H1 (cell line): ENCODE data around the gene IGFALS. TPM values are rescaled to one million over a fixed set of nuclear protein-coding genes. Genes with fewer than 3 reads are reported as not detected.

Source experiments
- CTCF ChIA-PET: fragments of 300-600 bp; sonication (Branson Sonifier 250); formaldehyde crosslinking; loops from one replicate; lab custom pipeline; 2021; ENCODE audit not compliant: partially characterized antibody; lab: Charles Lee
- POLR2A ChIA-PET: fragments of 300-600 bp; sonication (Branson Sonifier 250); formaldehyde crosslinking; loops from one replicate; lab custom pipeline; 2021; ENCODE audit warnings: inconsistent platforms; ENCODE audit not compliant: partially characterized antibody; lab: Charles Lee
- DNase-seq, 2 experiments: peaks; one replicate each; pipeline versions ENCODE4 v3.0.0 to v3.0.0-alpha.2; 2010 to 2022; ENCODE audit warnings: low spot score in 2 of 2, low read depth in 1 of 2, mixed read lengths in 1 of 2
- FAIRE-seq: peaks from 2 replicates; lab custom pipeline; 2011; peaks lifted over from hg19 to GRCh38; lab: Jason Lieb, UNC
- H2AFZ ChIP-seq: 2 replicates; pipeline ENCODE4 v1.8.1; 2012; ENCODE audit warnings: low read length, inconsistent platforms
- H2AK5ac ChIP-seq: 2 replicates; pipeline ENCODE4 v1.6.1; 2013; ENCODE audit warnings: low read depth, low read length
- H2BK120ac ChIP-seq: replicated peaks from 2 replicates; pipeline ENCODE3; 2013; ENCODE audit warnings: low read depth, low read length, inconsistent platforms
- H2BK12ac ChIP-seq: 2 replicates; pipeline ENCODE4 v1.6.1; 2013; ENCODE audit warnings: low read depth, low read length
- H2BK15ac ChIP-seq: 2 replicates; pipeline ENCODE4 v1.6.1; 2013; ENCODE audit warnings: low read length
- H2BK20ac ChIP-seq: 2 replicates; pipeline ENCODE4 v1.6.1; 2013; ENCODE audit warnings: low read length
- H2BK5ac ChIP-seq: 2 replicates; pipeline ENCODE4 v1.6.1; 2013; ENCODE audit warnings: low read depth, low read length
- H3K14ac ChIP-seq: 2 replicates; pipeline ENCODE4 v1.6.1; 2013; ENCODE audit warnings: inconsistent platforms; ENCODE audit not compliant: insufficient read length
- H3K18ac ChIP-seq: 2 replicates; pipeline ENCODE4 v1.6.1; 2013; ENCODE audit warnings: low read length; ENCODE audit errors: extremely low read depth
- H3K23ac ChIP-seq: 2 replicates; pipeline ENCODE4 v1.6.1; 2013; ENCODE audit warnings: inconsistent platforms; ENCODE audit not compliant: insufficient read length
- H3K23me2 ChIP-seq: 2 replicates; pipeline ENCODE4 v1.6.1; 2013; ENCODE audit warnings: low read depth, low read length
- H3K27ac ChIP-seq: 2 replicates; pipeline ENCODE4 v1.6.1; 2011; ENCODE audit warnings: low read depth, low read length, inconsistent platforms
- H3K27me3 ChIP-seq, 4 experiments: replicated peaks in 1 of 4; 1 replicate in 1 of 4; 2 replicates in 3 of 4; pipeline versions ENCODE4 v1.6.1 to v1.8.1; 2011 to 2013; ENCODE audit warnings: low read length in 3 of 4, mild to moderate bottlenecking in 3 of 4, inconsistent platforms in 2 of 4, mixed read lengths in 2 of 4, moderate library complexity in 1 of 4; ENCODE audit not compliant: control insufficient read depth in 3 of 4, insufficient read depth in 3 of 4; ENCODE audit errors: extremely low read depth in 1 of 4
- H3K36me3 ChIP-seq, 4 experiments: 2 replicates each; pipeline versions ENCODE4 v1.6.1 to v1.8.1; 2011 to 2013; ENCODE audit warnings: mild to moderate bottlenecking in 4 of 4, low read length in 3 of 4, moderate library complexity in 2 of 4, control low read depth in 1 of 4, inconsistent platforms in 1 of 4; ENCODE audit not compliant: insufficient read depth in 4 of 4, control insufficient read depth in 2 of 4
- H3K4ac ChIP-seq: replicated peaks from 2 replicates; pipeline ENCODE3; 2013; ENCODE audit warnings: low read length, low read depth, mixed read lengths, inconsistent platforms; ENCODE audit not compliant: insufficient read length
- H3K4me1 ChIP-seq, 4 experiments: replicated peaks in 1 of 4; 1 replicate in 1 of 4; 2 replicates in 3 of 4; pipeline versions ENCODE4 v1.6.1 to v1.8.1; 2011 to 2013; ENCODE audit warnings: low read length in 3 of 4, inconsistent platforms in 2 of 4, mixed read lengths in 1 of 4; ENCODE audit not compliant: insufficient read depth in 4 of 4, control insufficient read depth in 3 of 4
- H3K4me2 ChIP-seq, 2 experiments: 2 replicates each; pipeline versions ENCODE4 v1.6.1 to v1.8.1; 2011 to 2013; ENCODE audit warnings: low read depth in 2 of 2, low read length in 2 of 2, control low read depth in 1 of 2, inconsistent platforms in 1 of 2, mild to moderate bottlenecking in 1 of 2; ENCODE audit not compliant: insufficient read depth in 1 of 2
- H3K4me3 ChIP-seq, 4 experiments: fragments of 200-600, 300-600 bp in 1 of 4; sonication (generic), shearing (Covaris generic), sonication (Bioruptor Twin) in 1 of 4; 2 replicates each; pipeline versions ENCODE4 v1.5.1 to v1.8.1; 2011 to 2016; ENCODE audit warnings: low read length in 4 of 4, low read depth in 3 of 4, control low read depth in 2 of 4, inconsistent platforms in 2 of 4, mild to moderate bottlenecking in 2 of 4, mixed read lengths in 1 of 4, moderate library complexity in 1 of 4; ENCODE audit not compliant: insufficient read depth in 2 of 4; ENCODE audit errors: extremely low read depth in 1 of 4
- H3K56ac ChIP-seq: replicated peaks from 2 replicates; pipeline ENCODE3; 2013; ENCODE audit warnings: low read depth, mild to moderate bottlenecking, mixed read lengths, low read length, inconsistent platforms; ENCODE audit not compliant: insufficient read length
- H3K79me1 ChIP-seq: 2 replicates; pipeline ENCODE4 v1.6.1; 2013; ENCODE audit warnings: low read depth, low read length, control low read depth
- H3K79me2 ChIP-seq, 2 experiments: 2 replicates each; pipeline versions ENCODE4 v1.6.1 to v1.8.1; 2012 to 2013; ENCODE audit warnings: low read length in 2 of 2, mild to moderate bottlenecking in 2 of 2, inconsistent platforms in 1 of 2; ENCODE audit not compliant: insufficient read depth in 2 of 2, control insufficient read depth in 1 of 2
- H3K9ac ChIP-seq, 4 experiments: replicated peaks in 1 of 4; 1 replicate in 1 of 4; 2 replicates in 3 of 4; pipeline versions ENCODE4 v1.6.1 to v1.8.1; 2011 to 2013; ENCODE audit warnings: low read depth in 3 of 4, low read length in 3 of 4, control low read depth in 2 of 4, mild to moderate bottlenecking in 2 of 4, moderate library complexity in 2 of 4, inconsistent platforms in 1 of 4; ENCODE audit errors: extremely low read depth in 1 of 4
- H3K9me3 ChIP-seq, 2 experiments: 2 replicates each; pipeline versions ENCODE4 v1.6.1 to v1.8.1; 2012 to 2013; ENCODE audit warnings: mild to moderate bottlenecking in 2 of 2, moderate library complexity in 2 of 2, control low read depth in 1 of 2, inconsistent platforms in 1 of 2, low read depth in 1 of 2, low read length in 1 of 2, mixed read lengths in 1 of 2; ENCODE audit not compliant: insufficient read depth in 2 of 2
- H4K20me1 ChIP-seq, 2 experiments: replicated peaks in 1 of 2; 2 replicates each; pipeline versions ENCODE3 to v1.8.1; 2011 to 2013; ENCODE audit warnings: inconsistent platforms in 2 of 2, low read length in 2 of 2, mild to moderate bottlenecking in 1 of 2; ENCODE audit not compliant: insufficient read depth in 2 of 2, control insufficient read depth in 1 of 2
- H4K5ac ChIP-seq: 2 replicates; pipeline ENCODE4 v1.6.1; 2013; ENCODE audit warnings: low read length, low read depth, mixed read lengths, inconsistent platforms; ENCODE audit not compliant: insufficient read length
- H4K8ac ChIP-seq: 2 replicates; pipeline ENCODE4 v1.8.0; 2013; ENCODE audit warnings: mild to moderate bottlenecking, moderate library complexity, low read length, inconsistent platforms; ENCODE audit not compliant: insufficient read depth; ENCODE audit errors: extremely low read depth
- H4K91ac ChIP-seq: replicated peaks from 2 replicates; pipeline ENCODE3; 2013; ENCODE audit warnings: low read length, mixed read lengths, inconsistent platforms; ENCODE audit not compliant: insufficient read length
- GABPA ChIP-seq: IDR thresholded peaks from 2 replicates; pipeline ENCODE4 v1.6.1; 2011; ENCODE audit warnings: mild to moderate bottlenecking, low read length, moderate library complexity, borderline replicate concordance; ENCODE audit not compliant: insufficient read depth
- RFX5 ChIP-seq: IDR thresholded peaks from 2 replicates; pipeline ENCODE4 v1.6.1; 2011; ENCODE audit warnings: low read depth, low read length, improper control_type of control experiment, borderline replicate concordance
- SP1 ChIP-seq: IDR thresholded peaks from 2 replicates; pipeline ENCODE4 v1.6.1; 2011; ENCODE audit warnings: low read depth, low read length
- SP2 ChIP-seq: IDR thresholded peaks from 2 replicates; pipeline ENCODE4 v1.6.1; 2012; ENCODE audit warnings: mild to moderate bottlenecking, low read length, inconsistent platforms
- TAF7 ChIP-seq: optimal IDR thresholded peaks from 2 replicates; pipeline ENCODE3; 2011; ENCODE audit warnings: low read depth, mild to moderate bottlenecking, inconsistent platforms, low read length, moderate library complexity, borderline replicate concordance
- YY1 ChIP-seq: IDR thresholded peaks from 2 replicates; pipeline ENCODE4 v1.6.1; 2011; ENCODE audit warnings: low read depth, mild to moderate bottlenecking, low read length
- WGBS, 2 experiments: shearing (Covaris generic) in 1 of 2; methylation state at CpG; one replicate each; pipeline versions ENCODE4 v1.1.6 to v1.1.7; 2013 to 2015; ENCODE audit warnings: low lambda C conversion rate in 2 of 2, mixed read lengths in 2 of 2, inconsistent platforms in 1 of 2, low coverage in 1 of 2, missing lambda C conversion rate in 1 of 2; ENCODE audit not compliant: insufficient replicate concordance in 2 of 2, insufficient coverage in 1 of 2, insufficient read length in 1 of 2; ENCODE audit errors: extremely low coverage in 1 of 2, missing lambda C conversion rate in 1 of 2; 5-methylcytosine and 5-hydroxymethylcytosine counted together
- polyA plus RNA-seq, 7 experiments: library from polyadenylated mRNA; depleted of rRNA in 3 of 7; stranded (reverse) in 5 of 7; unstranded in 2 of 7; fragments of >200 nt in 5 of 7; fragments of 200-250 nt in 2 of 7; gene quantifications; 1 replicate in 5 of 7; 2 replicates in 1 of 7; 4 replicates in 1 of 7; pipeline versions ENCODE4 v1.2.1 to v1.2.3, GENCODE V29; 2011 to 2013; ENCODE audit warnings: missing spikeins in 2 of 7, mixed read lengths in 2 of 7
- total RNA-seq: library from RNA; stranded (reverse); fragmentation: NEBNext Ultra II Directional; extraction: Animal tissue kit (Norgen Biotek cat#: 25700); gene quantifications from 2 replicates; pipeline ENCODE4 v1.2.1, GENCODE V29; 2021

IGFALS gene
- total and polyA plus RNA-seq, 2 of the 8 experiments (the other 6 are each of a cell fraction or from before 2014, with no cell fraction given), result not detected

DNA sequence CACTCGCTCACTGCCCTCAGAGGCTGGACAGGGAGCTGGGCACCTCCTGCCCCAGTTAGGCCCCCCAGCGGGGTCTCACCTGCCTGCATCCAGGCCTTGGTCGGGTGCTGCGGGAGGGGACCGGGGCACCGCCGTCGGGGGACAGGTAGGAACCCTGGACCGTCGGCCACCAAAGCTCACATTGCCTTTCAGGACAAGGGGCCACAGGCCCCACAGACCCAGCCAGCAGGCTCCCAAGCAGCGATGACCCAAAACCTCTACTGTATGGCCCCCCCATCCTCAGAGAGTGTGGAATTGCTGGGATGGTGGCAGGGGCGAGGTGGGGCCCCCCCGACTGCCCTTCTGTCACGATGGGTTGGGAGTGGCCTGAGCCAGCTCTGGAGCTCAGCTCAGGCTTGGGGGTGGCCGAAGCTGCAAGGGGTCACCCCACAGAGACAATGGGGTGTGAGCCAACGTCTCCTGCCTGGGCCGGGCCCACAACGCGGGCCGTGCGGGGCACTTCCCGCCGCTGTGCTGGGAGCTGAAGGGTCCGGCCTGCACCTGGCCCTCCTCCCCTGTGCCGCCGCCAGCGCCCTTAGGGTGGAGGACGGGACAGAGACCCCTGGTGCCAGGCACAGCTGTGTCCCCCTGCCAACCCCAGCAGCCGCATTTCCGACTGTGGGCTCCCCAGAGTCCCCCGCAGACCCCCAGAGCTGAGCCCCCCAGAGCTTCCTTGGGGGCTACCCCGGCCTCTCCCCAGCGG is 498 bp downstream of the IGFALS start:
- FAIRE-seq, result no peak
- 97% methylated on average over 24 of the region's 33 CpGs; no CpG with 5 or more reads in 1 of the 2 experiments for WGBS, 2 experiments
- Histone ChIP-seq H2BK15ac (no peak overlapping the region), H2BK5ac (no peak overlapping the region), H3K4ac (no peak overlapping the region), H2AK5ac (no peak overlapping the region), H2BK20ac (no peak overlapping the region), H3K79me2 (no peaks in the 10 kb centered on the region), H4K5ac (no peak overlapping the region), H3K14ac (no peak overlapping the region), H3K9ac (no peak overlapping the region), H3K9me3 (peaks cover 4 to 8% of the 10 kb centered on the region in 2 experiments), H2BK12ac (no peak overlapping the region), H3K36me3 (peaks cover 0 to 29% (median 2%) of the 10 kb centered on the region in 4 experiments; a peak in 3 of 8 replicates), H3K27me3 (no peaks in the 10 kb centered on the region), H3K23me2 (no peaks in the 10 kb centered on the region), H3K27ac (no peak overlapping the region), H2BK120ac (no peak overlapping the region), H3K18ac (no peak overlapping the region), H3K4me1 (no peaks in the 10 kb centered on the region), H3K4me2 (no peak overlapping the region), H3K56ac (no peak overlapping the region), H3K23ac (no peak overlapping the region), H4K20me1 (peaks cover 0 to 2% of the 10 kb centered on the region in 2 experiments), H3K4me3 (no peak overlapping the region), H3K79me1 (no peaks in the 10 kb centered on the region; the same call in 1 of the 2 replicates), H4K91ac (no peak overlapping the region), H4K8ac (peak overlapping the region; percentile 25; the same call in 1 of the 2 replicates), H2AFZ (no peak overlapping the region)
- POLR2A ChIA-PET, result interaction anchor here (1.0 to 4.2 kb wide), 4 partner anchors 9 to 21 kb away, joined by 4 to 26 read pairs (median 22); partner anchors contain the start of genes EME2, MRPS34, NME3 and NUBP2
- CTCF ChIA-PET, result interaction anchor here (1.0 to 2.2 kb wide), 7 partner anchors 10 to 69 kb away, joined by 3 to 6 read pairs (median 6); partner anchors contain the start of genes EME2, MRPS34, NUBP2 and SPSB3
- no peak for DNase-seq
- no peak for TF ChIP-seq TAF7
- no peak for TF ChIP-seq GABPA
- TF ChIP-seq RFX5, result no peak
- no peak for TF ChIP-seq YY1
- TF ChIP-seq SP1, result no peak
- no peak for TF ChIP-seq SP2
